HL-60/S4 treated with phorbol 12-myristate 13-acetate at 8.2 ng/mL for 4 days and 3 days (cell line): ENCODE data around the gene SLC35F2.
"Not testable (repeated sequence)": the region's sequence is repeated elsewhere in the genome, so short reads cannot be mapped to it uniquely, and the experiment has no call there.

Source experiments
- in situ Hi-C: fragments of 300-500 bp; cut with MboI; formaldehyde crosslinking; loops from 2 replicates; pipeline ENCODE4 v1.15.0; 2022; ENCODE audit warnings: low sequenced_read_pairs

The SLC35F2 gene

GRCh38 chr11:107842412-107843100 is 16.0 kb downstream of the SLC35F2 start:
- in situ Hi-C loops, result no loop called here

DNA sequence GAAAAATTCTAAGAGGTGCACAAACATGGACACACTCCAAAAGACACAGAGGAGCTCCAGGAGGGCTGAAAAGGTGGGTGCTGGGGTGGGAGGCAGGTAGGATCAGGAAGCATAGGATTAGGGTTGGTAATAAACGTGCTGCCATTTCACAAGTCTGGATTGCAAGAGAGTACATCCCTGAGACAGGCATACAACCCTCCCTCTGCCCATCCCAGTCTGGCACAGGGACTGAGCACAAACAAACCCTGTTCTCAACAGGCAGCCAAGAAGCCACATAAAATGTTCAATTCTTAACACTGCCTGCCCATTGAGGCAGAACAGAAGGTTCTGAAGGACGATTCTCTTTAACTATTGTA is 18.5 kb downstream of the SLC35F2 start:
- in situ Hi-C loops, result no loop called here

GRCh38 chr11:107836851-107837250 is 21.7 kb downstream of the SLC35F2 start:
- in situ Hi-C loops, result no loop called here

GRCh38 chr11:107834995-107835394 is 23.6 kb downstream of the SLC35F2 start:
- in situ Hi-C loops, result no loop called here

GRCh38 chr11:107833926-107834325 is 24.7 kb downstream of the SLC35F2 start:
- in situ Hi-C loops, result not testable (repeated sequence)

DNA sequence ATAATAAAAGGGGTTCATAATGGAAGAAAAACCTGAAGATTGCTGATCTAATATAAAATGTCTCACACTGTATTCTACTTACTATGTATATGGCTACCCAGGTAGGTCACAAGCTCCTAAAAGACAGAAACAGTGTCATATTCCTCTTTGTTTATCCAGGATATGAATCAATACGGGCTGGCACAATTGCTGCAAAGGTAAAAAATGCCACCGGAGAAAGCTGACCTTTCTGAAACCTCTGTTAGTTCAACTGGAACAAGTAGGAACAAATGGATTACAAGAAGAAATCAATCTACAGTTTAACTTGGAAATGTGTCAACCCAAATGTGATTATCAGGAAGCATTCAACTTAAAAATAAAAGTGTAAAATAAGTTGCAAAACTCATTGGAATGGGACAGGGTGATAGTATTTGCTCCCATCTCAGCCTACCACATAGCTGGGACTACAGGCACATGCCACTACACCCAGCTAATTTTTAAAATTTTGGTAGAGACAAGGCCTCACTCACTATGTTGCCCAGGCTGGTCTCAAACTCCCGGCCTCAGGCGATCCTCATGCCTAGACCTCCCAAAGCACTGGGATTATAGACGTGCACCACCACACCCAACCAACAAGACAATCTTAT is 27.6 kb downstream of the SLC35F2 start:
- in situ Hi-C loops, result no loop called here

DNA sequence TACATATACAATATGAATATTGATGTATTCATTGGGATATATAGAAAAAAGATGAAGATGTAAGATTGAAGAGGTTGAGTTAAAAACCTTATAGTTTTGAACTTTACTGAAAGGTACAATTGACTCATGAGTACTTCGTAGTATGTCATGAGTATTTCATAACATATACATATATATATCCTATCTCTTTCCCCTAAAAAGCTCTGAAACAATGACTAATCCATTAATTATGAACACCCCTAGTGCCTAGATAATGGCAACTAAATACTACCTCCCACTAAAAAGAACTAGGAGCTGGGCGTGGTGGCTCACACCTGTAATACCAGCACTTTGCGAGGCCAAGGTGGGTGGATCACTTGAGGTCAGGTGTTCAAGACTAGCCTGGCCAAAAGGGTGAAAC is 31.5 kb downstream of the SLC35F2 start:
- in situ Hi-C loops, result no loop called here

DNA sequence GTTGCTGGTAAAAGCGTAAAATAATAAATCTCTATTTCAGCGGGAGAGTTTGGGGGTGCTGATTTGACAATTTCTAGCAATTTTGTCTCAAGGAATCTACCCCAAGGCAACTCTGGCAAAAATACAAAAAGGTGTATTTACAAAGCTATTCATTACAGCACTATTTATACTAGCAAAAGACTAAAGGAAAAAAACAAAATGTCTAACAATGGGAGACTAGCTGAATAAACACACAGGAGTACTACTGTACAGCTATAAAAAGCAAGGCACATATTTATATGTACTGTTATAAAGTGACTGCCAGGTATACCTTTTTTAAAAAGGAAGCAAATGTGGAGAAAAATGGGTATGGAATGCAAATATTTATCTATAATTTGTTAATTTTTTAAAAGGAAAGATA is 32.7 kb downstream of the SLC35F2 start:
- in situ Hi-C loops, result no loop called here

GRCh38 chr11:107824668-107825369 is 33.8 kb downstream of the SLC35F2 start:
- in situ Hi-C loops, result no loop called here

DNA sequence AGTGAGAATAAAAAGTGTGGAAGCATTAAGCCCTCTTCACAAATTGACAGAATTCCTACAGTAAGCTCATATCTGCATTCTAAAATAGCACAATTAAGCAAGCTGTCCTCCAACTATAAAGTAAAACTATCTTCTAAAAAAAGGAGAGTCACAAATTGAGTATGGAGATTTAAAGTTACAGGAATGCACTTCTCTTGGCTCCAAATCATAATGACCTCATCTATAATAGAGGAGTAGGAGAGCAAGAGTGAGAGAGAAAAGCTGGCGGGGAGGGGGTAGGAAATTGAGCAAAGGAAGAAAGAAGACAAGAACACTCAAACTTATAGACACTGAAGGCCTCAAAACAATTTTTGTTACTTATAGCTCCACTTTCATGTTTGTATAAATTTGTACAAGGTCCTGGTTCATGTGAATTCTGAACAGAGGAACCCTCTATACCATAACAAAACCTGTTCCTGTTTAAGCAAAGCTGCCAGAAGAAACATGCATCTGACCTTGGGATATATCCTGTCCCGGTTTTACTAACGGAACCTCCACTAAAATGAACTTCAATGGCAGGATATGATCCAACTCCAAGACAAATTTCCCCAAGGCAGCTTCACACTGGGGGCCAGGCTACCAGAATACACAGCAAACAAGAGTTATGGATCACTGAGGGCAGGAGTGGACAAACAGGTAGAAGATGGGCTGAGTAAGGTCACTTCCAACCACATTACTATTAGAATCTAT is 37.2 kb downstream of the SLC35F2 start:
- in situ Hi-C loops, result no loop called here

DNA sequence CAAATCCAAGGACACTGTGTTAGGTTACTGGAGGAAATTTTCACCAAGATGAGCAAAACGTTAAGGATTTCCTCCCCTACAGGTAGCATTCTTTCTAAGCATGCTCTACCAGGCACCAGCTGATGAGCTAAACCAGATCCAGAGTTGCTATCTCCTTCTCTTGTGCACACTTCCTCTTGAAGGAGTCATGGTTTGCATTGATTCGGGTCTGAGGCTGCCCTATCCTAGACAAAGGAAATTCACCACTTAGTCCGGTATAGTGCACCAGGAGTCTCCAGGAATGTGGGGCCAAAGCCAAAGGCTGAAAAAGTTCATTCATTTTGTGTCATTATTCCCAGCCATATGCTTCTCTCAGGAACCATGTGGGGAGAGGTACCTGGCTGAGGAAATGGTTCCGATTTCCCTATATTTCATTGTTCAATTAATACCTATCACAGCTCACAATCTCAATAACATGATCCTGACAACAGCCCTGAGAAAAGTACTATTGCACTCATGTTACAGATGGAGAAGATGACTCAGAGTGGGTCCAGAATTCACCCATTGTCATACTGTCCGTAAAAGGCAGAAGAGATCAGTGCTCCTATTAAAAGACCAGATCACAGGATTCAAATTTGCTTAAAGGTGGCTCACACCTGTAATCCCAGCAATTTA is 39.1 kb downstream of the SLC35F2 start:
- in situ Hi-C loops, result no loop called here

DNA sequence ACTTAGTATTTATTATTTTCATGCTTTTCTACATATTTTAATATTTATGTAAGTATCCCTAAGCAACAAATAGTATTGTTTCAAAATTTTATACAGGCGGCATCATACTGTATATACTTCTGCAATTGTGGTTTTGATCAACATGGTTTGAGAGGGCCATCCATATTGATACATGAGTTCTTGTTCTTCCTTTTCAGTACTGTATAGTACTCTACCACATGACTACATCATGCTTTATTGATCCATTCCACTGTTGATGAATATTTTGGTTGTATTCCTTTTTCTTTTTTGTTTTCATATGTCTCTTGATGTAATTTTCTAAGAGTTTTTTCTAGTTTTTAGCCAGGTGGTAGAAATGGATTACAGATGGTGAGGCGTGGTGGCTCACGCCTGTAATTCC is 40.1 kb downstream of the SLC35F2 start:
- in situ Hi-C loops, result no loop called here

DNA sequence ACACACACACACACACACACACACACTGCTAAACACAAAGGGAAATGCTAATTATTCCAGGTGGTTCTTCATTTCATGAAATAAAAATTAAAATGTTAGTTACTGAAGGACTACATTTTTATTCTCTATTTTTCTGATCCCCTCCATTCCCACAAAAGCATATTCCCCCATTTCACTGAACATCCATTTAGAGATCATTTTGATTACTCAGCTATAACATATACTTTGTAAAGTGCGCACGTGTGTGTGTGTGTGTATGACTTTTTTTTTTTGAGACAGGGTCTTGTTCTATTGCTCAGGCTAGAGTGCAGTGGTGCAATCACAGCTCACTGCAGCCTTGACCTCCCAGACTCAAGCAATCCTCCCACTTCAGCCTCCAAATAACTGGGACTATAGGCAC is 42.6 kb downstream of the SLC35F2 start:
- in situ Hi-C loops, result no loop called here

DNA sequence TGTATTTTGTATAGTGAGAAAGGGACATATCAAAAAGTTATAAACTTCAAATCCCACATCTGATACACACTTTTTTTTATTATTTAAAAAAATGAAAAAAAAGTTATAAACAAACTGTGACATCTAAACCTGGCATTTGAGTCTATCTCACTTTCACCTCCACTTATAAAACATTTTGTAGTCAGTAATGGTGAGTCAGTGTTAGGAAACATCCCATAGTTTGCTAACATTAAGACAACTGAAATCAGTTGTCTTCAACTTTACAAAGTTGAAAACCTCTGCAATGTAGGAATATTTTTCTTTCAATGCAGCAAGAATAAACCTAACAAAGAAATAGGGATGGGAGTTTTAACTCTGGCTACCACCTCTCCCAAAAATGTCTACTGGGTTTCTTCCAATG is 47.7 kb downstream of the SLC35F2 start:
- in situ Hi-C loops, result no loop called here

- in situ Hi-C loops, result no loop called here
Measured at GRCh38 chr11:107808521-107808920, 50.1 kb downstream of the SLC35F2 start.

- in situ Hi-C loops, result no loop called here
Measured at GRCh38 chr11:107804971-107805370, 53.6 kb downstream of the SLC35F2 start.

- in situ Hi-C loops, result no loop called here
Measured at GRCh38 chr11:107804211-107804610, 54.4 kb downstream of the SLC35F2 start.

DNA sequence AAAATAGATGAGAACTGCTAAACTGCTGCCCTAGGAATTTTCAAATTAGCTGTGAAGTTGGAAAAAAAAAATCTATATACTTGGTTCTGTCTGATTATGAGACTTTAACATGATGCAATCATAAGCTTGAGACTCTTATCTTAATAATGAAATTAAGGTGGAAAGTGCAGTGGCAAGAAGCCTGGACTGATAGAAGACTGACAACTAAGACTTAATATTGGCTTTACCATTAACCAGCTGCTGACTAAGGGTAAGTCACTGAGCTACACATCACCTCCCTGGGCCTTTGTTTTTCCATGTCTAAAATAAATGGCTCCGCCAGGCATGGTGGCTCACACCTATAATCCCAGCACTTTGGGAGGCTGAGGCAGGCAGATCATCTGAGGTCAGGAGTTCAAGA is 56.9 kb downstream of the SLC35F2 start:
- in situ Hi-C loops, result no loop called here

DNA sequence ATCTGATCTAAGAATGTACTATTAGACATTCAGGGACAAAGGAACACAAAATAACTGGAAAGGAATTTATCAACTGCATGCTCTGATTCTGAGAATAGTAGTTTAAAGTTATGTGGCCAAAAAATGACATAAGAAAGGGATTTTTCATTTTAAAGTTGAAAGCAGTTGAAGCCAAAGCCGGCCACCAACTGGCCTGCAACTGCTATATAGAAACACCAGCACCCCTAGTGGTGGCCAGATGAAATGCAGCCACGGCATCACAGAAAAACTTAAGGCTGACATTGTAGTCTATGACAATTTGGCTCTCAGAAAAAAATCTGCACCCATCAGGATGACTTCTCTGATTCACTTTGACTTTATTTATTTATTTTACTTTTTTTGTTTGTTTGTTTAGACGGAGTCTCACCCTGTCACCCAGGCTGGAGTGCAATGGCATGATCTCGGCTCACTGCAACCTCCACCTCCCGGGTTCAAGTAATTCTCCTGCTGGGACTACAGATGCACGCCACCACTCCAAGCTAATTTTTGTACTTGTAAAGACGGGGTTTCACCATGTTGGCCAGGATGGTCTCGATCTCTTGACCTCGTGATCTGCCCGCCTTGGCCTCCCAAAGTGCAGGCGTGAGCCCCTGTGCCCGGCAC is 59.2 kb downstream of the SLC35F2 start:
- in situ Hi-C loops, result no loop called here

- in situ Hi-C loops, result no loop called here
Measured at GRCh38 chr11:107792049-107792443, 66.5 kb downstream of the SLC35F2 start.
